Breast epithelium (tissue), 3 donors: ENCODE results near the gene ATG2B.

Experiments
- POLR2A ChIP-seq: fragments of 450-650 bp; IDR thresholded peaks from one replicate; pipeline ENCODE4 v1.6.1; 2016; ENCODE audit warnings: antibody characterized with exemption, mild to moderate bottlenecking, moderate library complexity
- POLR2AphosphoS5 ChIP-seq, 3 donors: sonication (generic); formaldehyde crosslinking; IDR thresholded peaks; one replicate each; pipeline ENCODE4 v1.6.1; 2017; ENCODE audit warnings: antibody characterized with exemption in 3 of 3
- TF ChIP-seq, protein P1 (sequence below), 3 donors: fragments of 450-650 bp; IDR thresholded peaks; one replicate each; pipeline ENCODE4 v1.5.1; 2016 to 2017; ENCODE audit warnings: antibody characterized with exemption in 3 of 3, mild to moderate bottlenecking in 3 of 3, moderate library complexity in 3 of 3

DNA sequence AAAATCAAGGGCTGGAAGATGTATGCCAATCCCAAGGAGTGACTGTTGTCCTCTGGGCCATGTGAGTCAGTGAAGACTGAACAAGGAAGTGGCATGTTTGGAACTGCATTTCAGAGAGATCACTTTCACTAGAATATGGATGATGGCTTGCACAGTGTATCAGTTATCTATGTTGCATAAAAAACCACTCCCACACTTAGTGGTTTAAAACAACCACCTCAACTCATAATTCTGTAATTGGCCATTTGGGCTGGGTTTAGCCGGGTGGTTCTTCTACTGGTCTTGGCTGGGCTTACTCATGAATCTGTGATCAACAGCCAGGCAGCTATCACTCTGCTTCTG is 91.7 kb downstream of the ATG2B start:
- TF ChIP-seq, protein P1, sequence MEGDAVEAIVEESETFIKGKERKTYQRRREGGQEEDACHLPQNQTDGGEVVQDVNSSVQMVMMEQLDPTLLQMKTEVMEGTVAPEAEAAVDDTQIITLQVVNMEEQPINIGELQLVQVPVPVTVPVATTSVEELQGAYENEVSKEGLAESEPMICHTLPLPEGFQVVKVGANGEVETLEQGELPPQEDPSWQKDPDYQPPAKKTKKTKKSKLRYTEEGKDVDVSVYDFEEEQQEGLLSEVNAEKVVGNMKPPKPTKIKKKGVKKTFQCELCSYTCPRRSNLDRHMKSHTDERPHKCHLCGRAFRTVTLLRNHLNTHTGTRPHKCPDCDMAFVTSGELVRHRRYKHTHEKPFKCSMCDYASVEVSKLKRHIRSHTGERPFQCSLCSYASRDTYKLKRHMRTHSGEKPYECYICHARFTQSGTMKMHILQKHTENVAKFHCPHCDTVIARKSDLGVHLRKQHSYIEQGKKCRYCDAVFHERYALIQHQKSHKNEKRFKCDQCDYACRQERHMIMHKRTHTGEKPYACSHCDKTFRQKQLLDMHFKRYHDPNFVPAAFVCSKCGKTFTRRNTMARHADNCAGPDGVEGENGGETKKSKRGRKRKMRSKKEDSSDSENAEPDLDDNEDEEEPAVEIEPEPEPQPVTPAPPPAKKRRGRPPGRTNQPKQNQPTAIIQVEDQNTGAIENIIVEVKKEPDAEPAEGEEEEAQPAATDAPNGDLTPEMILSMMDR (IDR thresholded peaks at IDR 0.05) = no peak
- TF ChIP-seq POLR2A (no peak), POLR2AphosphoS5 (IDR thresholded peaks at IDR 0.05) (no peak)
